ENCODE data around the gene PIK3R1. TPM values are rescaled to one million over a fixed set of nuclear protein-coding genes. Genes with fewer than 3 reads are reported as not detected.

PIK3R1 gene
- polyA plus RNA-seq, 4 donors, result 9.2 to 68.4 (median 20.5) TPM

GRCh38 chr5:68333649-68334552, 118.3 kb downstream of the PIK3R1 start:
- H3K36me3 ChIP-seq (ENCODE audit: control insufficient read depth in 3 of 3, insufficient read depth in 2 of 3, low read depth in 1 of 3, low read length in 3 of 3), result no peaks in the 10 kb centered on the region
- 82 to 91% (median 86%) methylated on average over 2 of the region's 2 CpGs for WGBS, 3 donors
- FAIRE-seq, result no peak

GRCh38 chr5:68334553-68334886, 119.0 kb downstream of the PIK3R1 start:
- Histone ChIP-seq H3K27me3 (ENCODE audit: control insufficient read depth in 3 of 3, insufficient read depth in 3 of 3, low read length in 3 of 3) (no peaks in the 10 kb centered on the region), H3K27ac (ENCODE audit: low read depth in 1 of 3, low read length in 2 of 3) (no peak overlapping the region), H3K36me3 (ENCODE audit: control insufficient read depth in 3 of 3, insufficient read depth in 2 of 3, low read depth in 1 of 3, low read length in 3 of 3) (no peaks in the 10 kb centered on the region), H3K4me1 (ENCODE audit: control insufficient read depth in 3 of 3, insufficient read depth in 2 of 3, low read depth in 1 of 3, low read length in 2 of 3) (peaks cover 9 to 19% (median 11%) of the 10 kb centered on the region in 3 donors), H3K4me3 (ENCODE audit: low read depth in 1 of 3, low read length in 3 of 3) (no peak overlapping the region), H3K9me3 (ENCODE audit: control insufficient read depth in 2 of 2, insufficient read depth in 1 of 2, low read depth in 1 of 2, low read length in 1 of 2) (no peaks in the 10 kb centered on the region)
- FAIRE-seq (no peak), DNase-seq (no peak)
- WGBS, 3 donors, result 86 to 97% (median 91%) methylated on average over 2 of the region's 2 CpGs

More at GRCh38 chr5:68333649-68334552, 118.3 kb downstream of the PIK3R1 start:
- Histone ChIP-seq H3K4me1 (ENCODE audit: control insufficient read depth in 3 of 3, insufficient read depth in 2 of 3, low read depth in 1 of 3, low read length in 2 of 3) (peaks cover 9 to 19% (median 11%) of the 10 kb centered on the region in 3 donors), H3K27me3 (ENCODE audit: control insufficient read depth in 3 of 3, insufficient read depth in 3 of 3, low read length in 3 of 3) (no peaks in the 10 kb centered on the region), H3K9me3 (ENCODE audit: control insufficient read depth in 2 of 2, insufficient read depth in 1 of 2, low read depth in 1 of 2, low read length in 1 of 2) (no peaks in the 10 kb centered on the region), H3K4me3 (ENCODE audit: low read depth in 1 of 3, low read length in 3 of 3) (no peak overlapping the region), H3K27ac (ENCODE audit: low read depth in 1 of 3, low read length in 2 of 3) (no peak overlapping the region)
- DNase-seq, result no peak

- DNase-seq (no peak), FAIRE-seq (no peak)
- H3K4me1 ChIP-seq (ENCODE audit: control insufficient read depth in 3 of 3, insufficient read depth in 2 of 3, low read depth in 1 of 3, low read length in 2 of 3), result peaks cover 9 to 19% (median 13%) of the 10 kb centered on the region in 3 donors
- no peaks in the 10 kb centered on the region for H3K27me3 ChIP-seq (ENCODE audit: control insufficient read depth in 3 of 3, insufficient read depth in 3 of 3, low read length in 3 of 3)
- no peak overlapping the region for H3K4me3 ChIP-seq (ENCODE audit: low read depth in 1 of 3, low read length in 3 of 3)
- H3K27ac ChIP-seq (ENCODE audit: low read depth in 1 of 3, low read length in 2 of 3), result no peak overlapping the region
- no peaks in the 10 kb centered on the region for H3K9me3 ChIP-seq (ENCODE audit: control insufficient read depth in 2 of 2, insufficient read depth in 1 of 2, low read depth in 1 of 2, low read length in 1 of 2)
- no peaks in the 10 kb centered on the region for H3K36me3 ChIP-seq (ENCODE audit: control insufficient read depth in 3 of 3, insufficient read depth in 2 of 3, low read depth in 1 of 3, low read length in 3 of 3)
Measured at GRCh38 chr5:68335075-68335474, 119.5 kb downstream of the PIK3R1 start.

GRCh38 chr5:68336200-68336599, 120.6 kb downstream of the PIK3R1 start:
- Histone ChIP-seq H3K27ac (ENCODE audit: low read depth in 1 of 3, low read length in 2 of 3) (no peak overlapping the region), H3K4me3 (ENCODE audit: low read depth in 1 of 3, low read length in 3 of 3) (no peak overlapping the region), H3K36me3 (ENCODE audit: control insufficient read depth in 3 of 3, insufficient read depth in 2 of 3, low read depth in 1 of 3, low read length in 3 of 3) (no peaks in the 10 kb centered on the region), H3K27me3 (ENCODE audit: control insufficient read depth in 3 of 3, insufficient read depth in 3 of 3, low read length in 3 of 3) (no peaks in the 10 kb centered on the region), H3K4me1 (ENCODE audit: control insufficient read depth in 3 of 3, insufficient read depth in 2 of 3, low read depth in 1 of 3, low read length in 2 of 3) (peaks cover 7 to 15% (median 12%) of the 10 kb centered on the region in 3 donors), H3K9me3 (ENCODE audit: control insufficient read depth in 2 of 2, insufficient read depth in 1 of 2, low read depth in 1 of 2, low read length in 1 of 2) (no peaks in the 10 kb centered on the region)
- FAIRE-seq (no peak), DNase-seq (peak in 1 of 2 donors; percentile 59)

- FAIRE-seq, result no peak
Measured at GRCh38 chr5:68337235-68337634, 121.7 kb downstream of the PIK3R1 start.

GRCh38 chr5:68339921-68340321, 124.4 kb downstream of the PIK3R1 start:
- H3K4me1 ChIP-seq (ENCODE audit: control insufficient read depth in 3 of 3, insufficient read depth in 2 of 3, low read depth in 1 of 3, low read length in 2 of 3), result peaks cover 6 to 16% (median 6%) of the 10 kb centered on the region in 3 donors
- H3K9me3 ChIP-seq (ENCODE audit: control insufficient read depth in 2 of 2, insufficient read depth in 1 of 2, low read depth in 1 of 2, low read length in 1 of 2), result no peaks in the 10 kb centered on the region
- no peaks in the 10 kb centered on the region for H3K27me3 ChIP-seq (ENCODE audit: control insufficient read depth in 3 of 3, insufficient read depth in 3 of 3, low read length in 3 of 3)
- DNase-seq (no peak), FAIRE-seq (no peak)
- no peaks in the 10 kb centered on the region for H3K36me3 ChIP-seq (ENCODE audit: control insufficient read depth in 3 of 3, insufficient read depth in 2 of 3, low read depth in 1 of 3, low read length in 3 of 3)
- no peak overlapping the region for H3K4me3 ChIP-seq (ENCODE audit: low read depth in 1 of 3, low read length in 3 of 3)
- H3K27ac ChIP-seq (ENCODE audit: low read depth in 1 of 3, low read length in 2 of 3), result no peak overlapping the region
- WGBS, 3 donors, result 32 to 65% (median 46%) methylated on average over 1 of the region's 1 CpG

More at GRCh38 chr5:68337235-68337634, 121.7 kb downstream of the PIK3R1 start:
- H3K36me3 ChIP-seq (ENCODE audit: control insufficient read depth in 3 of 3, insufficient read depth in 2 of 3, low read depth in 1 of 3, low read length in 3 of 3), result no peaks in the 10 kb centered on the region
- H3K27ac ChIP-seq (ENCODE audit: low read depth in 1 of 3, low read length in 2 of 3), result no peak overlapping the region
- H3K9me3 ChIP-seq (ENCODE audit: control insufficient read depth in 2 of 2, insufficient read depth in 1 of 2, low read depth in 1 of 2, low read length in 1 of 2), result no peaks in the 10 kb centered on the region
- H3K4me1 ChIP-seq (ENCODE audit: control insufficient read depth in 3 of 3, insufficient read depth in 2 of 3, low read depth in 1 of 3, low read length in 2 of 3), result peaks cover 0 to 10% (median 9%) of the 10 kb centered on the region in 3 donors
- no peak for DNase-seq
- no peak overlapping the region for H3K4me3 ChIP-seq (ENCODE audit: low read depth in 1 of 3, low read length in 3 of 3)
- WGBS, 3 donors, result 87 to 95% (median 93%) methylated on average over 4 of the region's 4 CpGs
- no peaks in the 10 kb centered on the region for H3K27me3 ChIP-seq (ENCODE audit: control insufficient read depth in 3 of 3, insufficient read depth in 3 of 3, low read length in 3 of 3)

- H3K4me1 ChIP-seq (ENCODE audit: control insufficient read depth in 3 of 3, insufficient read depth in 2 of 3, low read depth in 1 of 3, low read length in 2 of 3), result peaks cover 6 to 16% (median 6%) of the 10 kb centered on the region in 3 donors
- DNase-seq (no peak), FAIRE-seq (no peak)
- H3K27me3 ChIP-seq (ENCODE audit: control insufficient read depth in 3 of 3, insufficient read depth in 3 of 3, low read length in 3 of 3), result no peaks in the 10 kb centered on the region
- WGBS, 3 donors, result 86 to 92% (median 86%) methylated on average over 3 of the region's 3 CpGs
- H3K36me3 ChIP-seq (ENCODE audit: control insufficient read depth in 3 of 3, insufficient read depth in 2 of 3, low read depth in 1 of 3, low read length in 3 of 3), result no peaks in the 10 kb centered on the region
- no peak overlapping the region for H3K27ac ChIP-seq (ENCODE audit: low read depth in 1 of 3, low read length in 2 of 3)
- H3K9me3 ChIP-seq (ENCODE audit: control insufficient read depth in 2 of 2, insufficient read depth in 1 of 2, low read depth in 1 of 2, low read length in 1 of 2), result no peaks in the 10 kb centered on the region
- no peak overlapping the region for H3K4me3 ChIP-seq (ENCODE audit: low read depth in 1 of 3, low read length in 3 of 3)
Measured at GRCh38 chr5:68341006-68341405, 125.5 kb downstream of the PIK3R1 start.

GRCh38 chr5:68342693-68343092, 127.1 kb downstream of the PIK3R1 start:
- 95 to 100% (median 96%) methylated on average over 1 of the region's 1 CpG for WGBS, 3 donors
- H3K4me1 ChIP-seq (ENCODE audit: control insufficient read depth in 3 of 3, insufficient read depth in 2 of 3, low read depth in 1 of 3, low read length in 2 of 3), result peaks cover 6 to 14% (median 6%) of the 10 kb centered on the region in 3 donors
- H3K4me3 ChIP-seq (ENCODE audit: low read depth in 1 of 3, low read length in 3 of 3), result no peak overlapping the region
- H3K27me3 ChIP-seq (ENCODE audit: control insufficient read depth in 3 of 3, insufficient read depth in 3 of 3, low read length in 3 of 3), result no peaks in the 10 kb centered on the region
- no peaks in the 10 kb centered on the region for H3K9me3 ChIP-seq (ENCODE audit: control insufficient read depth in 2 of 2, insufficient read depth in 1 of 2, low read depth in 1 of 2, low read length in 1 of 2)
- H3K27ac ChIP-seq (ENCODE audit: low read depth in 1 of 3, low read length in 2 of 3), result peak overlapping the region in 2 of 3 donors; percentile 3 to 79
- FAIRE-seq (no peak), DNase-seq (no peak)
- H3K36me3 ChIP-seq (ENCODE audit: control insufficient read depth in 3 of 3, insufficient read depth in 2 of 3, low read depth in 1 of 3, low read length in 3 of 3), result no peaks in the 10 kb centered on the region
